SU-DHL-6 (cell line): ENCODE measurements around the gene RASSF9.

ENCODE experiments used
- EZH2phosphoT487 ChIP-seq: fragments of 200-600 bp; sonication (generic), shearing (Covaris generic); conservative IDR thresholded peaks from 2 replicates; pipeline ENCODE4 v1.6.1; 2018; ENCODE audit warnings: mild to moderate bottlenecking, antibody characterized with exemption, low read length, moderate library complexity, mixed read lengths
- TF ChIP-seq, protein P1 (sequence below): fragments of 200-600 bp; sonication (generic); IDR thresholded peaks from one replicate; pipeline ENCODE4 v1.5.1; 2017; ENCODE audit warnings: antibody characterized with exemption, mild to moderate bottlenecking, low read length, moderate library complexity; ENCODE audit not compliant: insufficient read depth, poor library complexity, severe bottlenecking

- TF ChIP-seq, protein P1, sequence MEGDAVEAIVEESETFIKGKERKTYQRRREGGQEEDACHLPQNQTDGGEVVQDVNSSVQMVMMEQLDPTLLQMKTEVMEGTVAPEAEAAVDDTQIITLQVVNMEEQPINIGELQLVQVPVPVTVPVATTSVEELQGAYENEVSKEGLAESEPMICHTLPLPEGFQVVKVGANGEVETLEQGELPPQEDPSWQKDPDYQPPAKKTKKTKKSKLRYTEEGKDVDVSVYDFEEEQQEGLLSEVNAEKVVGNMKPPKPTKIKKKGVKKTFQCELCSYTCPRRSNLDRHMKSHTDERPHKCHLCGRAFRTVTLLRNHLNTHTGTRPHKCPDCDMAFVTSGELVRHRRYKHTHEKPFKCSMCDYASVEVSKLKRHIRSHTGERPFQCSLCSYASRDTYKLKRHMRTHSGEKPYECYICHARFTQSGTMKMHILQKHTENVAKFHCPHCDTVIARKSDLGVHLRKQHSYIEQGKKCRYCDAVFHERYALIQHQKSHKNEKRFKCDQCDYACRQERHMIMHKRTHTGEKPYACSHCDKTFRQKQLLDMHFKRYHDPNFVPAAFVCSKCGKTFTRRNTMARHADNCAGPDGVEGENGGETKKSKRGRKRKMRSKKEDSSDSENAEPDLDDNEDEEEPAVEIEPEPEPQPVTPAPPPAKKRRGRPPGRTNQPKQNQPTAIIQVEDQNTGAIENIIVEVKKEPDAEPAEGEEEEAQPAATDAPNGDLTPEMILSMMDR: no peak
- no peak for TF ChIP-seq EZH2phosphoT487
Measured at GRCh38 chr12:85828576-85828975, 7.6 kb downstream of the RASSF9 start.
